Esophagus squamous epithelium (tissue), 5 donors: ENCODE measurements around the gene ARAP1. TPM values are rescaled to one million over a fixed set of nuclear protein-coding genes. Genes with fewer than 3 reads are reported as not detected.

ENCODE experiments used
- DNase-seq: peaks from one replicate; lab custom pipeline; 2025; lab: John Stamatoyannopoulos, UW
- H3K27ac ChIP-seq, 4 donors: fragments of 200-600 bp; sonication (generic); one replicate each; pipeline ENCODE4 v1.5.1; 2016 to 2019; ENCODE audit warnings: mild to moderate bottlenecking in 1 of 4
- H3K27me3 ChIP-seq, 4 donors: fragments of 200-600 bp; sonication (generic); 1 replicate in 3 of 4; 2 replicates in 1 of 4; pipeline versions ENCODE4 v1.5.1 to v1.6.0; 2017 to 2021; ENCODE audit warnings: antibody characterized with exemption in 1 of 4
- H3K36me3 ChIP-seq, 3 donors: fragments of 200-600 bp; sonication (generic); one replicate each; pipeline ENCODE4 v1.5.1; 2016 to 2019
- H3K4me1 ChIP-seq, 3 donors: fragments of 200-600 bp; sonication (generic); one replicate each; pipeline ENCODE4 v1.5.1; 2017 to 2019
- H3K4me3 ChIP-seq, 4 donors: fragments of 200-600 bp; sonication (generic); 1 replicate in 3 of 4; 2 replicates in 1 of 4; pipeline ENCODE4 v1.5.1; 2016 to 2019; ENCODE audit warnings: mild to moderate bottlenecking in 2 of 4, moderate library complexity in 1 of 4
- H3K9me3 ChIP-seq, 3 donors: fragments of 200-600 bp; sonication (generic); one replicate each; pipeline ENCODE4 v1.5.1; 2016 to 2019
- CTCF ChIP-seq, 6 experiments: fragments of 450-650 bp in 4 of 6; fragments of 200-600 bp in 2 of 6; sonication (generic) in 2 of 6; IDR thresholded peaks; one replicate each; pipeline ENCODE4 v1.5.1; 2016 to 2019; ENCODE audit warnings: antibody characterized with exemption in 6 of 6, mild to moderate bottlenecking in 4 of 6, moderate library complexity in 4 of 6
- POLR2A ChIP-seq, 4 donors: fragments of 450-650 bp; IDR thresholded peaks; one replicate each; pipeline ENCODE4 v1.6.1; 2017; ENCODE audit warnings: antibody characterized with exemption in 4 of 4, mild to moderate bottlenecking in 4 of 4, moderate library complexity in 3 of 4
- WGBS, 2 donors: methylation state at CpG; one replicate each; pipeline ENCODE4 v1.1.5; 2018; 5-methylcytosine and 5-hydroxymethylcytosine counted together
- intact Hi-C: fragments of 100-400 bp; cut with DNase I; formaldehyde crosslinking; loops from one replicate; pipeline ENCODE4 v1.15.0; 2022
- total RNA-seq, 4 donors: library from RNA; depleted of rRNA; stranded (reverse); fragments of >200 nt; gene quantifications; one replicate each; pipeline ENCODE4 v1.1.0, GENCODE V29; 2016
- donor health status: DM: yes; HTN: yes; CAD: no.

Gene ARAP1
- total RNA-seq, 4 donors from 2014 or later, result 37.8 to 114 (median 70.6) TPM

- no peak for DNase-seq
- TF ChIP-seq POLR2A (IDR thresholded peaks at IDR 0.05) (no peak), CTCF (IDR thresholded peaks at IDR 0.05) (no peak)
- 34 to 57% methylated on average over 4 to 5 of the region's 5 CpGs for WGBS, 2 donors
- no peak overlapping the region for H3K27ac ChIP-seq
- H3K27me3 ChIP-seq, result no peaks in the 10 kb centered on the region
- H3K4me1 ChIP-seq, result peaks cover 0 to 7% (median 0%) of the 10 kb centered on the region in 3 donors
- no peaks in the 10 kb centered on the region for H3K9me3 ChIP-seq
- H3K4me3 ChIP-seq, result no peak overlapping the region
- intact Hi-C loops, result no loop called here
- H3K36me3 ChIP-seq, result peaks cover 0 to 17% (median 5%) of the 10 kb centered on the region in 3 donors
Measured at GRCh38 chr11:72762641-72763304, 10.6 kb upstream of the ARAP1 start.

- Histone ChIP-seq H3K27ac (no peak overlapping the region), H3K36me3 (peaks cover 0 to 37% (median 7%) of the 10 kb centered on the region in 3 donors), H3K4me1 (peaks cover 0 to 7% (median 0%) of the 10 kb centered on the region in 3 donors), H3K4me3 (no peak overlapping the region), H3K27me3 (no peaks in the 10 kb centered on the region), H3K9me3 (no peaks in the 10 kb centered on the region)
- WGBS, 2 donors, result 72 to 84% methylated on average over 7 to 8 of the region's 8 CpGs
- intact Hi-C loops, result no loop called here
- no peak for DNase-seq
- TF ChIP-seq POLR2A (IDR thresholded peaks at IDR 0.05), result no peak
- no peak for TF ChIP-seq CTCF (IDR thresholded peaks at IDR 0.05)
Measured at GRCh38 chr11:72760539-72761405, 8.6 kb upstream of the ARAP1 start.

DNA sequence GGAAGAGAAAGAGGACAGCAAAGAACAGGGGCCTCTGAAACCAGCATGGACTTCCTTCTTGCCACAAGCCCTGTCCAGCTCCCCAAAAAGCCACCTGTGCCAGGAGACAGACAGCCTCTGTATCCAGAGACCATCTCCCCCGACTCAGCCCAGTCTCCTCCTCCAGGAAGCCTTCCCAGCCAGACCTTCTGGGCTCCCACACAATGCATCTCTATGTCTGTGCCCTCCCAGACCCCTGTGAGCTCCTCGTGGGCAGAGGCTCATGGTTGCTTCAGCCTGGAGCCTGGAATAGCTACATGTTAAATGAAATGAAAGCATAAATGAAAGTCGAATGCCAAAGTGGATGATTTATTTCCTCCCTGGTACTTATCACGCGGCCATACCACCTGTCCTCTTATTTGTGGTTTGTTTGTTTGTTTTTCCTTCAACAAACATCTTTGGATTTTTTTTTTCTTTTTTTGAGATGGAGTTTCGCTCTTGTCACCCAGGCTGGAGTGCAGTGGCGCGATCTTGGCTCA, 7.3 kb upstream of the ARAP1 start:
- no peaks in the 10 kb centered on the region for H3K9me3 ChIP-seq
- H3K27me3 ChIP-seq, result no peaks in the 10 kb centered on the region
- peaks cover 0 to 5% (median 0%) of the 10 kb centered on the region in 3 donors for H3K4me1 ChIP-seq
- TF ChIP-seq CTCF (IDR thresholded peaks at IDR 0.05) (no peak), POLR2A (IDR thresholded peaks at IDR 0.05) (no peak)
- DNase-seq, result no peak
- H3K4me3 ChIP-seq, result no peak overlapping the region
- 64 to 78% methylated on average over 8 of the region's 8 CpGs for WGBS, 2 donors
- intact Hi-C loops, result no loop called here
- H3K36me3 ChIP-seq, result peaks cover 0 to 49% (median 7%) of the 10 kb centered on the region in 3 donors
- H3K27ac ChIP-seq, result no peak overlapping the region

- TF ChIP-seq POLR2A (IDR thresholded peaks at IDR 0.05) (no peak), CTCF (IDR thresholded peaks at IDR 0.05) (no peak)
- H3K27ac ChIP-seq, result peak overlapping the region in 1 of 4 donors; percentile 5
Measured at GRCh38 chr11:72758690-72759389, 6.6 kb upstream of the ARAP1 start.

More at GRCh38 chr11:72758690-72759389, 6.6 kb upstream of the ARAP1 start:
- no peaks in the 10 kb centered on the region for H3K4me1 ChIP-seq
- peaks cover 0 to 56% (median 7%) of the 10 kb centered on the region in 3 donors for H3K36me3 ChIP-seq
- H3K27me3 ChIP-seq, result no peaks in the 10 kb centered on the region
- no peak for DNase-seq
- H3K4me3 ChIP-seq, result no peak overlapping the region
- no peaks in the 10 kb centered on the region for H3K9me3 ChIP-seq
- WGBS, 2 donors, result 73 to 83% methylated on average over 9 to 13 of the region's 17 CpGs
- intact Hi-C loops, result no loop called here
